ENCODE data around the gene CFAP54. TPM values are rescaled to one million over a fixed set of nuclear protein-coding genes. Genes with fewer than 3 reads are reported as not detected.
"Not testable (repeated sequence)": the region's sequence is repeated elsewhere in the genome, so short reads cannot be mapped to it uniquely, and the experiment has no call there.

CFAP54 gene
- total RNA-seq, 1 donor from 2014 or later = 1.1 TPM

DNA sequence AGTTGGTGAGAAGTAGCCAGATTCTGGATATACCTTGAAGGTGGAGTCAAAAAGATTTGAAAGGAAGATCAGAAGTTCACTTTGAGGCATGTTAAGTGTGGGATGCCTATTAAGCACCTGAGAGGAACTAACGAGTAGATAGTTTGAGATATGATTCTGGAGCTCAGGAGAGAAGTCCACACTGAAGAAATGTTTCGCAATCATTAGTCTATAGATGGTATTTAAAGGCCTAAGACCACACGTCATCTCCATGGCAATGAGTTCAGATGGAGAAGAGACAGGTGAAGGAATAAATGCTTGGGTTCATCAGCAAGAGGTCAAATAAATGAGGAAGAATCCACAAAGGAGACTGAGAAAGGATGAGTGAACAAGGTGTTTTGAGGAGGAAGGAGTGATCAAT, 224.8 kb downstream of the CFAP54 start:
- no peak overlapping the region for H3K4me3 Mint-ChIP-seq (ENCODE audit: unreplicated experiment)
- TF ChIP-seq EZH2 (IDR thresholded peaks at IDR 0.05; ENCODE audit: insufficient read depth, low read length) = no peak
- TF ChIP-seq CTCF (IDR thresholded peaks at IDR 0.05; ENCODE audit: insufficient read depth, low read depth, low read length) = no peak
- Histone ChIP-seq H2AFZ (ENCODE audit: low read depth, low read length) (no peak overlapping the region), H3K4me2 (ENCODE audit: low read length) (no peak overlapping the region), H3K27me3 (ENCODE audit: insufficient read depth, low read length) (no peaks in the 10 kb centered on the region), H3K79me2 (ENCODE audit: insufficient read depth, low read length) (no peaks in the 10 kb centered on the region), H3K27ac (ENCODE audit: low read depth, low read length) (no peak overlapping the region), H3K4me1 (ENCODE audit: insufficient read depth, low read length) (no peaks in the 10 kb centered on the region), H3K36me3 (ENCODE audit: insufficient read depth, low read length) (no peaks in the 10 kb centered on the region), H3K4me3 (ENCODE audit: insufficient read depth, low read depth, low read length) (no peak overlapping the region), H3K9me3 (ENCODE audit: insufficient read depth, low read depth, low read length) (no peaks in the 10 kb centered on the region), H4K20me1 (ENCODE audit: insufficient read depth, low read length) (no peaks in the 10 kb centered on the region), H3K9ac (ENCODE audit: low read length) (no peak overlapping the region)
- no peaks in the 10 kb centered on the region for H3K4me1 Mint-ChIP-seq (ENCODE audit: low read depth, unreplicated experiment)
- no peaks in the 10 kb centered on the region for H3K27me3 Mint-ChIP-seq (ENCODE audit: low read depth, unreplicated experiment)
- no peak for DNase-seq (ENCODE audit: low read depth)
- no peaks in the 10 kb centered on the region for H3K9me3 Mint-ChIP-seq (ENCODE audit: unreplicated experiment)
- FAIRE-seq = no peak
- H3K27ac Mint-ChIP-seq (ENCODE audit: unreplicated experiment) = no peak overlapping the region
- no peaks in the 10 kb centered on the region for H3K36me3 Mint-ChIP-seq (ENCODE audit: low read depth, unreplicated experiment)

- Mint-ChIP-seq H3K4me3 (ENCODE audit: unreplicated experiment) (no peak overlapping the region), H3K4me1 (ENCODE audit: low read depth, unreplicated experiment) (no peaks in the 10 kb centered on the region), H3K9me3 (ENCODE audit: unreplicated experiment) (no peaks in the 10 kb centered on the region), H3K27ac (ENCODE audit: unreplicated experiment) (peak overlapping the region; percentile 67), H3K36me3 (ENCODE audit: low read depth, unreplicated experiment) (no peaks in the 10 kb centered on the region), H3K27me3 (ENCODE audit: low read depth, unreplicated experiment) (no peaks in the 10 kb centered on the region)
- H3K36me3 ChIP-seq (ENCODE audit: insufficient read depth, low read length) = no peaks in the 10 kb centered on the region
- H3K9ac ChIP-seq (ENCODE audit: low read length) = peak overlapping the region; percentile 39
- H3K79me2 ChIP-seq (ENCODE audit: insufficient read depth, low read length) = no peaks in the 10 kb centered on the region
- no peak for TF ChIP-seq EZH2 (IDR thresholded peaks at IDR 0.05; ENCODE audit: insufficient read depth, low read length)
- DNase-seq (ENCODE audit: low read depth) (peak; percentile 17), FAIRE-seq (peak; percentile 26)
- H3K4me3 ChIP-seq (ENCODE audit: insufficient read depth, low read depth, low read length) = peak overlapping the region; percentile 52
- H3K4me2 ChIP-seq (ENCODE audit: low read length) = peak overlapping the region; percentile 83
- peak overlapping the region; percentile 82 for H2AFZ ChIP-seq (ENCODE audit: low read depth, low read length)
- no peaks in the 10 kb centered on the region for H4K20me1 ChIP-seq (ENCODE audit: insufficient read depth, low read length)
- H3K27ac ChIP-seq (ENCODE audit: low read depth, low read length) = no peak overlapping the region
- no peaks in the 10 kb centered on the region for H3K4me1 ChIP-seq (ENCODE audit: insufficient read depth, low read length)
- no peaks in the 10 kb centered on the region for H3K27me3 ChIP-seq (ENCODE audit: insufficient read depth, low read length)
- no peaks in the 10 kb centered on the region for H3K9me3 ChIP-seq (ENCODE audit: insufficient read depth, low read depth, low read length)
Measured at GRCh38 chr12:96719660-96720362, 230.4 kb downstream of the CFAP54 start.

DNA sequence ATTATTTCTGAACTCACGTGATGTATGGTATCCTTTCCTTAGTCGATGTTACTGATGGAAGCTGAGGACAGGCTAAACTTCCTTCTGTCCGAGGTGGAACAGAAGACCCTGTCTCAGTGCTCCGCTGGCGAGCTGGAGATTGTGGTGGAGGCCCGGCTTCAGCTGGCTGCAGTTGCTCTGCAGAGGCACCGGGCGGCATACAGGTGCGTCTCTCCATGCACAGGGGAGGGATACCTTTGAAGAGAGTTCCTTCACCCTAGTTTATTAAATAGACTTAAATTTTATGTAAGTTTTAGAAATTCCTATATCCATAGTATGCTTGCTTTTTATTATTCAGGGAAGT, 231.0 kb downstream of the CFAP54 start:
- Histone ChIP-seq H2AFZ (ENCODE audit: low read depth, low read length) (peak overlapping the region; percentile 82), H3K9me3 (ENCODE audit: insufficient read depth, low read depth, low read length) (no peaks in the 10 kb centered on the region), H3K9ac (ENCODE audit: low read length) (peak overlapping the region; percentile 39), H3K4me2 (ENCODE audit: low read length) (peak overlapping the region; percentile 83), H3K4me1 (ENCODE audit: insufficient read depth, low read length) (no peaks in the 10 kb centered on the region), H4K20me1 (ENCODE audit: insufficient read depth, low read length) (no peaks in the 10 kb centered on the region), H3K27me3 (ENCODE audit: insufficient read depth, low read length) (no peaks in the 10 kb centered on the region), H3K27ac (ENCODE audit: low read depth, low read length) (no peak overlapping the region), H3K36me3 (ENCODE audit: insufficient read depth, low read length) (no peaks in the 10 kb centered on the region), H3K4me3 (ENCODE audit: insufficient read depth, low read depth, low read length) (peak overlapping the region; percentile 52), H3K79me2 (ENCODE audit: insufficient read depth, low read length) (no peaks in the 10 kb centered on the region)
- H3K4me3 Mint-ChIP-seq (ENCODE audit: unreplicated experiment) = no peak overlapping the region
- FAIRE-seq (no peak), DNase-seq (ENCODE audit: low read depth) (no peak)
- no peak for TF ChIP-seq EZH2 (IDR thresholded peaks at IDR 0.05; ENCODE audit: insufficient read depth, low read length)
- TF ChIP-seq CTCF (IDR thresholded peaks at IDR 0.05; ENCODE audit: insufficient read depth, low read depth, low read length) = no peak
- H3K27ac Mint-ChIP-seq (ENCODE audit: unreplicated experiment) = peak overlapping the region; percentile 67
- no peaks in the 10 kb centered on the region for H3K9me3 Mint-ChIP-seq (ENCODE audit: unreplicated experiment)
- H3K27me3 Mint-ChIP-seq (ENCODE audit: low read depth, unreplicated experiment) = no peaks in the 10 kb centered on the region
- H3K4me1 Mint-ChIP-seq (ENCODE audit: low read depth, unreplicated experiment) = no peaks in the 10 kb centered on the region
- no peaks in the 10 kb centered on the region for H3K36me3 Mint-ChIP-seq (ENCODE audit: low read depth, unreplicated experiment)

DNA sequence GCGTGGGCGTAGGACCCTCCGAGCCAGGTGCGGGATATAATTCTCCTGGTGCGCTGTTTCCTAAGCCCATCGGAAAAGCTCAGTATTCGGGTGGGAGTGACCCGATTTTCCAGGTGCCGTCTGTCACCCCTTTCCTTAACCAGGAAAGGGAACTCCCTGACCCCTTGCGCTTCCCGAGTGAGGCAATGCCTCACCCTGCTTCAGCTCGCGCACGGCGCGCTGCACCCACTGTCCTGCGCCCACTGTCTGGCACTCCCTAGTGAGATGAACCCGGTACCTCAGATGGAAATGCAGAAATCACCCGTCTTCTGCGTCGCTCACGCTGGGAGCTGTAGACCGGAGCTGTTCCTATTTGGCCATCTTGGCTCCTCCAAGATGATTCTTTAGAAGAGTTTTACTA, 240.1 kb downstream of the CFAP54 start:
- not testable (repeated sequence) for H3K36me3 ChIP-seq (ENCODE audit: insufficient read depth, low read length); H3K9me3 Mint-ChIP-seq (ENCODE audit: unreplicated experiment); H3K27ac Mint-ChIP-seq (ENCODE audit: unreplicated experiment); H3K4me2 ChIP-seq (ENCODE audit: low read length); H3K4me3 Mint-ChIP-seq (ENCODE audit: unreplicated experiment); H3K9me3 ChIP-seq (ENCODE audit: insufficient read depth, low read depth, low read length); H3K79me2 ChIP-seq (ENCODE audit: insufficient read depth, low read length); H3K27me3 Mint-ChIP-seq (ENCODE audit: low read depth, unreplicated experiment); H4K20me1 ChIP-seq (ENCODE audit: insufficient read depth, low read length); H2AFZ ChIP-seq (ENCODE audit: low read depth, low read length); DNase-seq (ENCODE audit: low read depth); FAIRE-seq; H3K4me1 Mint-ChIP-seq (ENCODE audit: low read depth, unreplicated experiment); H3K9ac ChIP-seq (ENCODE audit: low read length); H3K27me3 ChIP-seq (ENCODE audit: insufficient read depth, low read length); H3K4me1 ChIP-seq (ENCODE audit: insufficient read depth, low read length); H3K36me3 Mint-ChIP-seq (ENCODE audit: low read depth, unreplicated experiment); H3K27ac ChIP-seq (ENCODE audit: low read depth, low read length); H3K4me3 ChIP-seq (ENCODE audit: insufficient read depth, low read depth, low read length)
